Stimulated activated CD4-positive, alpha-beta T cell treated with anti-CD3 and anti-CD28 coated beads, TNF-alpha, amount 100 ng/mL, for 1 hour (primary cell): ENCODE results near the gene LRRC28.

Experiments
- DNase-seq, 3 donors: peaks; one replicate each; pipeline ENCODE4 v3.0.0-alpha.2; 2020; ENCODE audit warnings: low read depth in 3 of 3, low spot score in 1 of 3

The LRRC28 gene

GRCh38 chr15:99305761-99306505, 54.7 kb downstream of the LRRC28 start:
- DNase-seq: no peak

DNA sequence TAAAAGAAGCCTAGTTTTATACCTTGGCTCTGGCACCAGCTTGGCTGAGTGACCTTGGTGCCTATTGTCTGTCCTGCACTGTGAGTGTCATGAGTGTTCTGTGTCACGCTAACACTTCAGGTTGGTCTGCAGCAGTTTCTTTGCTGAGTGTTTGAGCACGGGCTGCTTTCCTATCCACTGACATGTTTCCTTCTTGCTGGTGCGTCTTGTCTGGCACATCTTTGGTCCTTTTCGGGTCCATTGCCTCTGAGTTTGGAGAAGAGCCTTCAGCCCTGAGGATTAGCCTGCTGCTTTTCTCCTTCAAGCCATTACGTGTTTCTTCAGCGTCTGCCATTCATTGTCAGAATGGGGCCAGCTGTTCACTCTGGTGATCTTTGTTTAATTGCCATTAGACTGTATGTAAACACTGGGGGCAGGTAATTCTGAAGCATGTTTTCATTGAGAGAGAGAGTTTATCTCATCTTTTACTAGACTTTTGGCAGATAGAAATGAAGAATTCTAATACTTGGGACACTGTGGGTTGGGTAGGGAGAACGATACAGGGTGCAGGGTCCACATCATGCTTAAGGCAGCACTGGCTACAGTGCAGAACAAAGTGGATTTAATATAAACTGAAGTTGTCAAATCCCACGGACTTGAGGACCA, 55.5 kb downstream of the LRRC28 start:
- DNase-seq: no peak

- DNase-seq: no peak
Measured at GRCh38 chr15:99307735-99308134, 56.5 kb downstream of the LRRC28 start.

- no peak for DNase-seq
Measured at GRCh38 chr15:99310745-99311144, 59.5 kb downstream of the LRRC28 start.

- no peak for DNase-seq
Measured at GRCh38 chr15:99312228-99312627, 60.9 kb downstream of the LRRC28 start.

- no peak for DNase-seq
Measured at GRCh38 chr15:99312794-99313193, 61.5 kb downstream of the LRRC28 start.

DNA sequence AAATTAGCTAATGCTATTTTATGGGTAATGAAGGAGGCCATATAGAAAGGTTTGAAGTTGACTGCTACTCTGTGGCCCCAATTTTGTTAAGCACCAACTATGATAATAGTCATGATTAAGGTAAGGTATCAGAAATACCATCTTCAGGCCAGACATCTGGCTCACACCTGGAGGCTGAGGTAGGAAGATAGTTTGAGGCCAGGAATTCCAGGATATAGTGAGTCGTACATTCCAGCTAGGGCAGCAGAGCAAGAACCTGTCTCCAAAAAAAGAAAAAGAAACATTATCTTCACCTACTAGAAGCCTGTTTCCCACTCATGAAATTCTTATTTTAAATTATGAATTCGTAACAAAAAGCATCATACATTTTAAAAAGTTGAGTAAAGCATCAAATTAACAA, 64.4 kb downstream of the LRRC28 start:
- DNase-seq: no peak

DNA sequence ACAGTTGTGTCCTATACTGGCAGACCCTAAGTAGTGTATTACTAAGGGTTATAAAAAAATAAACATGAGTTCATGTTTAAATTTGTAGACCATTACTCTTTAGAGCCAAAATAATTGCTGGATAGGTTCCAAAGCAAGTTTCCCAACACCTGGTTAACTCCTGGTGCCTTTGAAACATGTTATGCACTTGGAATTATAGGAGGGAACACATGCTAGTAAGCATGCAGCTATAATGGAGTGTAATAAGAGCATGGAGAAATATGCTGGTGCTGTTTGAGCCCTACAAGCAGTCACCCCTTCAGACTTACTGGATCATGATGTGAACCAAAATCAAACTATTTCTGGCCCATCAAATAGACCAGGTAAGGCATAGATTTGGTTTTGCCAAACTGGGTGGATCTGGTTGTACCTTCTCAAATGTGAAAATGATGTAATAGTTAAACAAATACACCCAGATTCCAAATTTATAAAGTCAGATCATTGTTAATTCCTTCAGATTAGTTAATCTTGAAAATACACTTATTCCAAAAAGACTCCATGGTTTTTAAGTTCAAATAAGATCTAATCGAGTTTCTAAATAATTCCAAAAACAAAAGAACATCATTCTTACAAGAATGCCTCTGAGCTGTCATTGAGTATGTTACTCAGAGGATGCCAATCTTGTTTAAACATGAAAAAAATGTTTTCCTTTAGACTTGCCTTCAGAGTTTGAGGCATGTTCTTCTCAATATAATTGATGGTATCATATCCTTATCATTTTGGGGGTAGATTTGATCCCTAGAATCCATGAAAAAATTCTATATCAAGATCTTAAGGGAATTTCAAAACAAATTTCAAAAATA, 69.3 kb downstream of the LRRC28 start:
- no peak for DNase-seq

GRCh38 chr15:99321468-99321867, 70.2 kb downstream of the LRRC28 start:
- no peak for DNase-seq

GRCh38 chr15:99322643-99323405, 71.5 kb downstream of the LRRC28 start:
- no peak for DNase-seq

- no peak for DNase-seq
Measured at GRCh38 chr15:99324082-99324620, 72.9 kb downstream of the LRRC28 start.

GRCh38 chr15:99324700-99325099, 73.4 kb downstream of the LRRC28 start:
- no peak for DNase-seq

- no peak for DNase-seq
Measured at GRCh38 chr15:99326235-99326634, 75.0 kb downstream of the LRRC28 start.

GRCh38 chr15:99328106-99329072, 77.1 kb downstream of the LRRC28 start:
- no peak for DNase-seq

GRCh38 chr15:99331381-99331780, 80.1 kb downstream of the LRRC28 start:
- no peak for DNase-seq

GRCh38 chr15:99333413-99333812, 82.1 kb downstream of the LRRC28 start:
- DNase-seq: no peak

- no peak for DNase-seq
Measured at GRCh38 chr15:99333981-99334380, 82.7 kb downstream of the LRRC28 start.

GRCh38 chr15:99335508-99335907, 84.2 kb downstream of the LRRC28 start:
- DNase-seq: no peak

- DNase-seq: no peak
Measured at GRCh38 chr15:99336794-99337193, 85.5 kb downstream of the LRRC28 start.

GRCh38 chr15:99340347-99340746, 89.1 kb downstream of the LRRC28 start:
- DNase-seq: no peak
